ENCODE measurements around the gene TEAD1. TPM values are rescaled to one million over a fixed set of nuclear protein-coding genes. Genes with fewer than 3 reads are reported as not detected.

TEAD1 gene
- total and polyA plus RNA-seq, 2 donors (not counting 3 experiments of a cell fraction or from before 2014, with no cell fraction given): 15.3 to 49.0 TPM

DNA sequence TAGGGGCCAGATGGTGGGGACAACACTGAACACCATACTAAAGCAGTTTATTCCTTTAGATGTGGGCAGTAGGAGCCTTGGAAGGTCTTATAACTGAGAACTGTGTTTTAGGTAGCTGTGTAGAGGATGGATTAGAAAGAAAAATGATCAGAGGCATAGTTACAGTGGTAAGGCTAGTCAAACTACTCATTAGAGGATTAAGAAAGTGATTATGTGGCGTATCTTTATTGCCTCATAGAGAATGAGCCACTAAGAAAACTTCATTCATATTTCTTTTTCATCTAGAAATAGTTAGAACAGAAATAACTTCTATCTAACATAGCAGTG is 179.1 kb downstream of the TEAD1 start:
- CTCF ChIA-PET: no interaction called here
- Histone ChIP-seq H3K9ac (replicated peaks; ENCODE audit: extremely low read depth, insufficient read depth, low read length) (no peak overlapping the region), H4K20me1 (replicated peaks; ENCODE audit: control insufficient read depth, extremely low read depth, insufficient read depth, low read length) (no peaks in the 10 kb centered on the region), H3K4me2 (ENCODE audit: insufficient read depth, low read length) (no peak overlapping the region), H3K27ac (ENCODE audit: insufficient read depth, low read depth, low read length) (no peak overlapping the region), H2AFZ (ENCODE audit: low read depth, low read length) (no peak overlapping the region), H3K4me1 (ENCODE audit: control insufficient read depth, extremely low read depth, insufficient read depth, low read length) (no peaks in the 10 kb centered on the region), H3K79me2 (ENCODE audit: control insufficient read depth, insufficient read depth, low read length) (peaks cover 3% of the 10 kb centered on the region), H3K36me3 (ENCODE audit: control insufficient read depth in 2 of 2, extremely low read depth in 1 of 2, insufficient read depth in 2 of 2, low read length in 2 of 2) (no peaks in the 10 kb centered on the region), H3K9me3 (replicated peaks; ENCODE audit: control insufficient read depth, insufficient read depth, low read length) (no peaks in the 10 kb centered on the region), H3K9me1 (replicated peaks; ENCODE audit: control insufficient read depth, extremely low read depth, insufficient read depth, low read length) (no peaks in the 10 kb centered on the region), H3K4me3 (replicated peaks in 1 of 3; ENCODE audit: insufficient read depth in 1 of 3, low read depth in 1 of 3, low read length in 3 of 3) (no peak overlapping the region), H3K27me3 (ENCODE audit: control insufficient read depth in 2 of 2, insufficient read depth in 2 of 2, low read length in 2 of 2) (no peaks in the 10 kb centered on the region)
- dilution Hi-C loops (cut with MboI; ENCODE audit: extremely low pct_ligation_motif_present, low sequenced_read_pairs) (no loop called here), intact Hi-C loops (cut with micrococcal nuclease) (no loop called here)
- TF ChIP-seq JUN (IDR thresholded peaks at IDR 0.05; ENCODE audit: borderline replicate concordance, insufficient read depth, insufficient read length, low read depth) (no peak), POLR2A (IDR thresholded peaks at IDR 0.05; ENCODE audit: low read depth, low read length) (no peak), POLR2AphosphoS5 (IDR thresholded peaks at IDR 0.05; ENCODE audit: insufficient read depth, low read depth, low read length) (no peak), MAX (IDR thresholded peaks at IDR 0.05; ENCODE audit: insufficient read depth, insufficient read length) (no peak), EZH2 (IDR thresholded peaks at IDR 0.05; ENCODE audit: borderline replicate concordance, low read depth, low read length, severe bottlenecking) (no peak), CTCF (IDR thresholded peaks at IDR 0.05; ENCODE audit: extremely low read depth in 1 of 2, insufficient read depth in 1 of 2, low read depth in 1 of 2, low read length in 2 of 2) (no peak), GATA2 (IDR thresholded peaks at IDR 0.05; ENCODE audit: insufficient read depth, insufficient read length, low read depth, low read length) (no peak), FOS (IDR thresholded peaks at IDR 0.05; ENCODE audit: borderline replicate concordance, insufficient read depth, low read length) (no peak), MYC (IDR thresholded peaks at IDR 0.05; ENCODE audit: low read depth, low read length) (no peak)
- FAIRE-seq (no peak), DNase-seq (ENCODE audit: low read depth, low spot score) (no peak)
- POLR2A ChIA-PET: interaction anchor here (0.8 kb wide), 1 partner anchor 11 kb away, joined by 3 read pairs; no protein-coding TSS in a partner anchor
- no TSS peak for BruUV-seq (replicated peaks)
